Upper lobe of left lung (tissue), 6 donors: ENCODE data around the gene SRRM4. TPM values are rescaled to one million over a fixed set of nuclear protein-coding genes. Genes with fewer than 3 reads are reported as not detected.
A peak's percentile ranks its signal among the peaks of the same experiment; 100 is the strongest.
"Not testable (repeated sequence)": the region's sequence is repeated elsewhere in the genome, so short reads cannot be mapped to it uniquely, and the experiment has no call there.

Source experiments
- ATAC-seq, 2 donors: fragments of 200-7000 bp; cut with Tn5 transposase; one replicate each; pipeline ENCODE4 v1.9.1; 2022; ENCODE audit warnings: mild to moderate bottlenecking in 2 of 2, moderate library complexity in 2 of 2; ENCODE audit not compliant: low FRiP score in 2 of 2
- DNase-seq, 2 donors: peaks; one replicate each; pipeline ENCODE4 v3.0.0-alpha.2; 2019 to 2020
- H3K27ac ChIP-seq, 4 donors: fragments of 200-600 bp; sonication (generic); one replicate each; pipeline ENCODE4 v1.5.1; 2016 to 2019
- H3K27me3 ChIP-seq, 4 donors: fragments of 200-600 bp; sonication (generic); one replicate each; pipeline ENCODE4 v1.5.1; 2017 to 2019
- H3K36me3 ChIP-seq, 4 donors: fragments of 200-600 bp; sonication (generic); one replicate each; pipeline ENCODE4 v1.5.1; 2016 to 2019
- H3K4me1 ChIP-seq, 4 donors: fragments of 200-600 bp; sonication (generic); one replicate each; pipeline ENCODE4 v1.5.1; 2018 to 2019
- H3K4me3 ChIP-seq, 4 donors: fragments of 200-600 bp; sonication (generic); one replicate each; pipeline ENCODE4 v1.5.1; 2017 to 2019; ENCODE audit warnings: mild to moderate bottlenecking in 2 of 4, moderate library complexity in 1 of 4
- H3K9me3 ChIP-seq, 4 donors: fragments of 200-600 bp; sonication (generic); one replicate each; pipeline ENCODE4 v1.5.1; 2018 to 2019
- EP300 ChIP-seq, 4 donors: sonication (generic); formaldehyde crosslinking; IDR thresholded peaks; one replicate each; pipeline ENCODE4 v1.5.1; 2017; ENCODE audit warnings: antibody characterized with exemption in 4 of 4, control low read depth in 2 of 4
- POLR2A ChIP-seq, 4 donors: fragments of 450-650 bp; IDR thresholded peaks; one replicate each; pipeline ENCODE4 v1.5.1; 2016 to 2017; ENCODE audit warnings: antibody characterized with exemption in 4 of 4, mild to moderate bottlenecking in 2 of 4
- POLR2AphosphoS5 ChIP-seq, 2 donors: sonication (generic); formaldehyde crosslinking; IDR thresholded peaks; one replicate each; pipeline ENCODE4 v1.5.1; 2017; ENCODE audit warnings: antibody characterized with exemption in 2 of 2
- WGBS, 2 donors: methylation state at CpG; one replicate each; pipeline ENCODE4 v1.1.5; 2017 to 2018; 5-methylcytosine and 5-hydroxymethylcytosine counted together
- total RNA-seq, 6 donors: library from RNA; depleted of rRNA in 4 of 6; stranded (reverse); fragments of >200 nt in 4 of 6; gene quantifications; one replicate each; pipeline versions ENCODE4 v1.1.0 to v1.2.1, GENCODE V29; 2016 to 2021
- TF ChIP-seq, protein P1 (sequence below), 6 experiments: fragments of 450-650 bp in 4 of 6; fragments of 200-600 bp in 2 of 6; sonication (generic) in 2 of 6; IDR thresholded peaks; one replicate each; pipeline ENCODE4 v1.5.1; 2016 to 2019; ENCODE audit warnings: antibody characterized with exemption in 6 of 6
- donor health status: DM: no; HTN: no; CAD: no; lungs with moderate emphysema.
- donor health status: DM: no; HTN: yes; CAD: no; lungs with severe emphysema.

Gene SRRM4
- total RNA-seq, 6 donors from 2014 or later, result under 0.01 to 0.33 (median 0.11) TPM; not detected in 2

DNA sequence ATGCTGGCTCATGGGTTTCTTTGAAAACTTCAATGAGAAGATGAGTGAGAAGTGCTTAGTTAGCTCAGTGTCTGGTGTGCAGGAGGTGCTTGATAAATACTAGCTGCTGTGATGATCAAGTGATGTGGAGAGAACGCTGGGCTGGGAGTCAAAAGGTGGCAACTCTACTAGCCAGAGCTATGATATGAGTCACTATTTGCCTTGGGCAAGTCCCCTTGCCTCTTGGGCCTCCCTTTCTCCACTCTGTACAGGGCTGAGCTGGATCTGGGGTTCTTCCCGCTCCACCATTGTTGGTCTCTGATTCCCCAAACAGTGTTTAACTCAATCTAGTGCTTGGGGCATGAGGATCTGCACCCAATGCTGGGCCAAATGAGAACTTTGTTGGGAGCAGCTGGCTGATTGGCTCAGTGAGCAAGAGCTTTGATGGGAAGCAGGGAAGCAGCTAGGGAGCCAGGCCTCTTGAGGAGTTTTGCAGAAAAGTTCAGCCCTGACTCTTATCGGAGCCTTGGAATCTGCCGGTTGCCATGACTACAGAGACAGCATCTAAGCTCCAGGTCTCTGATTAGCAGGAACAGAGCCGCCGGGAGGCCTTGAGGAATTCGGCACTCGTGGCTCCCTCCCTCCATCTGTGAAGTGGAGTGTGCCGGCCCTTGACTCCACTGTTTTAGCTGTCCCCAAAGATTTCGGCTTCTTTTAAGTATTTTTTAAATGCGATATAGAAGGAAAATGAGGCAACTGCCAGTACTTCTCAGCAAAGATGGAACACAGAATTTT, 115.3 kb downstream of the SRRM4 start:
- Histone ChIP-seq H3K9me3 (peaks cover 0 to 8% (median 2%) of the 10 kb centered on the region in 4 donors), H3K27ac (no peak overlapping the region), H3K4me3 (no peak overlapping the region), H3K36me3 (no peaks in the 10 kb centered on the region), H3K27me3 (no peaks in the 10 kb centered on the region), H3K4me1 (no peaks in the 10 kb centered on the region)
- no peak for ATAC-seq
- no peak for DNase-seq
- no peak for TF ChIP-seq POLR2AphosphoS5 (IDR thresholded peaks at IDR 0.05)
- TF ChIP-seq, protein P1, sequence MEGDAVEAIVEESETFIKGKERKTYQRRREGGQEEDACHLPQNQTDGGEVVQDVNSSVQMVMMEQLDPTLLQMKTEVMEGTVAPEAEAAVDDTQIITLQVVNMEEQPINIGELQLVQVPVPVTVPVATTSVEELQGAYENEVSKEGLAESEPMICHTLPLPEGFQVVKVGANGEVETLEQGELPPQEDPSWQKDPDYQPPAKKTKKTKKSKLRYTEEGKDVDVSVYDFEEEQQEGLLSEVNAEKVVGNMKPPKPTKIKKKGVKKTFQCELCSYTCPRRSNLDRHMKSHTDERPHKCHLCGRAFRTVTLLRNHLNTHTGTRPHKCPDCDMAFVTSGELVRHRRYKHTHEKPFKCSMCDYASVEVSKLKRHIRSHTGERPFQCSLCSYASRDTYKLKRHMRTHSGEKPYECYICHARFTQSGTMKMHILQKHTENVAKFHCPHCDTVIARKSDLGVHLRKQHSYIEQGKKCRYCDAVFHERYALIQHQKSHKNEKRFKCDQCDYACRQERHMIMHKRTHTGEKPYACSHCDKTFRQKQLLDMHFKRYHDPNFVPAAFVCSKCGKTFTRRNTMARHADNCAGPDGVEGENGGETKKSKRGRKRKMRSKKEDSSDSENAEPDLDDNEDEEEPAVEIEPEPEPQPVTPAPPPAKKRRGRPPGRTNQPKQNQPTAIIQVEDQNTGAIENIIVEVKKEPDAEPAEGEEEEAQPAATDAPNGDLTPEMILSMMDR (IDR thresholded peaks at IDR 0.05), result no peak
- no peak for TF ChIP-seq POLR2A (IDR thresholded peaks at IDR 0.05)
- TF ChIP-seq EP300 (IDR thresholded peaks at IDR 0.05), result no peak
- WGBS, 2 donors, result 27 to 29% methylated on average over 11 of the region's 11 CpGs

DNA sequence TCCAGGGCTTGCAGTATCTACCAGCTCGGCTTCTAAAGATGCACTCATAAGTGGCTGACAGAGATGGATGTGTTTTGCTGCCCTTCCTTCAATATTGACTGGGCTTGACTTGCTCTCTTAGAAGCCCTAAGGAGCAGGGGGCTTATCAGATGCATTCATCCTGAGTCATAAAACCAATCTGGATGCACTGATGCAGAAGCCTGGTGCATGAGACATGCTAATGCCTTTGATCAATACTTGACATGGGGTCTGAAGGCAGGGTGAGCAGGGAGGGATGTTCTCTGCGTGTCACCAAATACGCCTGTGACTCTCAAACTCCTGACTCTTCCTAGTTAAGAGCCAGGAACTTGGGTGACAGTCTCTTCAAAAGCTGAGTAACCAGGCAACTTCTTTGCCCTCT, 119.6 kb downstream of the SRRM4 start:
- Histone ChIP-seq H3K27ac (no peak overlapping the region), H3K36me3 (no peaks in the 10 kb centered on the region), H3K9me3 (peaks cover 0 to 8% (median 2%) of the 10 kb centered on the region in 4 donors), H3K4me3 (no peak overlapping the region), H3K27me3 (no peaks in the 10 kb centered on the region), H3K4me1 (peaks cover 0 to 4% (median 0%) of the 10 kb centered on the region in 4 donors)
- ATAC-seq (no peak), DNase-seq (no peak)
- WGBS, 2 donors, result 76 to 81% methylated on average over 3 of the region's 3 CpGs
- TF ChIP-seq, protein P1 (IDR thresholded peaks at IDR 0.05), result no peak
- TF ChIP-seq POLR2AphosphoS5 (IDR thresholded peaks at IDR 0.05), result no peak
- TF ChIP-seq EP300 (IDR thresholded peaks at IDR 0.05), result no peak
- no peak for TF ChIP-seq POLR2A (IDR thresholded peaks at IDR 0.05)

DNA sequence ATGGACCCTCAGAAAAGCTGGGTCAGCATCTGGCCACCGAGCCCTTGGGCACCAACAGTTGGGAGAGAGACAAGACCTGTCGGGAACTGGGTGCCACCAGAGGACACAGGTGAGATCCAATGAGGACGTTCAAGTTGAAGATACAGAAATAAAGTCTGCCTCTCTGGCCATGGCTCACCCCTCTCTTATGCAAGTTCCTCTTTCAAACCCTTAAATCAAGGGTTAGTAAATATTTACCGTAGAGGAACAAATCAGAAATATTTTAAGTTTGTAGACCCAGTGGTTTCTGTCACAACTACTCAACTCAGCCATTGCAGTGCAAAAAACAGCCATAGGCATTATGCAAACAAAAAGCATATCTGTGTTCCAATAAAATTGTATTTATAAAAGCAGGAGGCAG, 120.9 kb downstream of the SRRM4 start:
- Histone ChIP-seq H3K27me3 (no peaks in the 10 kb centered on the region), H3K36me3 (no peaks in the 10 kb centered on the region), H3K4me1 (peaks cover 0 to 4% (median 0%) of the 10 kb centered on the region in 4 donors), H3K4me3 (no peak overlapping the region), H3K9me3 (peaks cover 0 to 8% (median 2%) of the 10 kb centered on the region in 4 donors), H3K27ac (peak overlapping the region in 1 of 4 donors; percentile 11)
- DNase-seq (peak in 1 of 2 donors; percentile 31), ATAC-seq (peak in 1 of 2 donors; percentile 76)
- TF ChIP-seq POLR2AphosphoS5 (IDR thresholded peaks at IDR 0.05) (no peak), EP300 (IDR thresholded peaks at IDR 0.05) (peak in 1 of 4 donors; percentile 40)
- 54 to 66% methylated on average over 4 of the region's 4 CpGs for WGBS, 2 donors

DNA sequence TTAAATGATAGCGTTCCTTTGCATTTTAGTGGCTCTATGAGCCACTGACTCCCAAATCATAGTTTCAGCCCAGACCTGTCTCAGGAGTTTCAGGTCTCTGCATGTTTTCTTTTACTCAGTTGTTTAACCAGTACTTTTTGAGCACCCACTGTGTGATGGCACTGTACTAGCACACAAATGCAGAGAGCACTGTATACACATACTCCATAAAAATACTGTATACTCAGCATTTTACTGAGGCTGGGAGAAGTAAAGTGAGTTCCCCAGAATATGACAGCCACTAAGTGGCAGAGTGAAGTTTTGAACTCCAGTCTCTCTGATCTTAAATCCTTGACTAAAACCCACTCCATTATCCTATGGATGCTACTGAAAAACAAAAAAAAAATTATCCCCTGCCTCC, 121.4 kb downstream of the SRRM4 start:
- WGBS, 2 donors, result 67 to 79% methylated on average over 1 of the region's 1 CpG
- TF ChIP-seq, protein P1 (IDR thresholded peaks at IDR 0.05), result no peak
- TF ChIP-seq POLR2A (IDR thresholded peaks at IDR 0.05) (no peak), EP300 (IDR thresholded peaks at IDR 0.05) (no peak), POLR2AphosphoS5 (IDR thresholded peaks at IDR 0.05) (no peak)
- no peak for ATAC-seq
- Histone ChIP-seq H3K27me3 (no peaks in the 10 kb centered on the region), H3K36me3 (no peaks in the 10 kb centered on the region), H3K4me3 (no peak overlapping the region), H3K4me1 (peaks cover 0 to 4% (median 0%) of the 10 kb centered on the region in 4 donors), H3K27ac (peak overlapping the region in 1 of 4 donors; percentile 11), H3K9me3 (peaks cover 0 to 8% (median 2%) of the 10 kb centered on the region in 4 donors)
- DNase-seq, result no peak

DNA sequence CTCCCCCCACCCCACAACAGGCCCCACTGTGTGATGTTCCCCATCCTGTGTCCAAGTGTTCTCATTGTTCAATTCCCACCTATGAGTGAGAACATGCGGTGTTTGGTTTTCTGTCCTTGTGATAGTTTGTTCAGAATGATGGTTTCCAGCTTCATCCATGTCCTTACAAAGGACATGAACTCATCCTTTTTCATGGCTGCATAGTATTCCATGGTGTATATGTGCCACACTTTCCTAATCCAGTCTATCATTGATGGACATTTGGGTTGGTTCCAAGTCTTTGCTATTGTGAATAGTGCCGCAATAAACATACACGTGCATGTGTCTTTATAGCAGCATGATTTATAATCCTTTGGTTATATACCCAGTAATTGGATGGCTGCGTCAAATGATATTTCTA, 123.6 kb downstream of the SRRM4 start:
- H3K27me3 ChIP-seq, ATAC-seq, H3K36me3 ChIP-seq, DNase-seq, H3K9me3 ChIP-seq, H3K4me3 ChIP-seq, H3K27ac ChIP-seq, H3K4me1 ChIP-seq: not testable (repeated sequence)
- 87 to 89% methylated on average over 4 of the region's 4 CpGs for WGBS, 2 donors
